DND-41 (cell line): ENCODE results near the gene GDF11.

Experiments used
- CTCF ChIP-seq: IDR thresholded peaks from 2 replicates; pipeline ENCODE4 v1.5.1; 2012; ENCODE audit warnings: borderline replicate concordance, low read length, moderate library complexity, mild to moderate bottlenecking; ENCODE audit not compliant: poor library complexity, severe bottlenecking; ENCODE audit errors: extremely low read depth
- EZH2 ChIP-seq: IDR thresholded peaks from 3 replicates; pipeline ENCODE4 v1.6.1; 2012; ENCODE audit warnings: borderline replicate concordance, low read depth, mild to moderate bottlenecking, moderate library complexity, low read length, inconsistent platforms; ENCODE audit not compliant: severe bottlenecking

- TF ChIP-seq CTCF (no peak), EZH2 (no peak)
These were observed 24.9 kb upstream of the GDF11 start for GRCh38 chr12:55718015-55718414.
